Panc1 (cell line): Measurements from ENCODE around the gene CPA5. TPM values are rescaled to one million over a fixed set of nuclear protein-coding genes. Genes with fewer than 3 reads are reported as not detected.

Experiments used
- ATAC-seq: fragments of 200-7000 bp; cut with Tn5 transposase; 2 replicates; pipeline ENCODE4 v1.9.1; 2020; ENCODE audit warnings: mild to moderate bottlenecking, moderate library complexity
- BruUV-seq: library from RNA; stranded (reverse); fragments of 400-500 nt; replicated peaks from 2 replicates; lab custom pipeline; 2021; lab: Mats Ljungman, UMichigan
- CTCF ChIA-PET: fragments of 300-600 bp; sonication (Branson Sonifier 250); formaldehyde crosslinking; loops from one replicate; lab custom pipeline; 2022; ENCODE audit warnings: antibody characterized with exemption; lab: Charles Lee
- POLR2A ChIA-PET: fragments of 300-600 bp; sonication (Branson Sonifier 250); formaldehyde crosslinking; loops from one replicate; lab custom pipeline; 2022; ENCODE audit warnings: antibody characterized with exemption; lab: Charles Lee
- DNase-seq: peaks from one replicate; pipeline ENCODE4 v3.0.0-alpha.2; 2010; ENCODE audit warnings: low read depth, low spot score
- H3K27ac ChIP-seq: 2 replicates; pipeline ENCODE4 v1.5.1; 2011; ENCODE audit warnings: mild to moderate bottlenecking, low read length, inconsistent platforms
- H3K27me3 ChIP-seq: fragments of 200-500 bp; sonication (Bioruptor generic); 2 replicates; pipeline ENCODE4 v1.6.0; 2014; ENCODE audit warnings: low read length, inconsistent platforms; ENCODE audit not compliant: control insufficient read depth, insufficient read depth
- H3K36me3 ChIP-seq: fragments of 200-500 bp; sonication (Bioruptor generic); 2 replicates; pipeline ENCODE4 v1.5.1; 2014; ENCODE audit warnings: inconsistent platforms, mild to moderate bottlenecking, low read length, moderate library complexity; ENCODE audit not compliant: control insufficient read depth, insufficient read depth
- H3K4me1 ChIP-seq: 2 replicates; pipeline ENCODE4 v1.5.1; 2011; ENCODE audit warnings: inconsistent platforms, mild to moderate bottlenecking, low read length, moderate library complexity; ENCODE audit not compliant: control insufficient read depth, insufficient read depth
- H3K4me3 ChIP-seq, 2 experiments: 2 replicates each; pipeline ENCODE4 v1.5.1; 2011 to 2012; ENCODE audit warnings: low read depth in 2 of 2, low read length in 2 of 2, mild to moderate bottlenecking in 2 of 2, inconsistent platforms in 1 of 2, moderate library complexity in 1 of 2
- H3K9me3 ChIP-seq: fragments of 200-500 bp; sonication (Bioruptor generic); 2 replicates; pipeline ENCODE4 v1.5.1; 2014; ENCODE audit warnings: low read depth, mild to moderate bottlenecking, inconsistent platforms, low read length, moderate library complexity; ENCODE audit not compliant: control insufficient read depth, insufficient read depth
- CTCF ChIP-seq: fragments of 450-650 bp; IDR thresholded peaks from 2 replicates; pipeline ENCODE4 v1.5.1; 2017; ENCODE audit warnings: mild to moderate bottlenecking
- POLR2AphosphoS5 ChIP-seq: IDR thresholded peaks from 2 replicates; pipeline ENCODE4 v1.6.1; 2012; ENCODE audit warnings: mild to moderate bottlenecking, low read depth, low read length, moderate library complexity
- REST ChIP-seq, 2 experiments: IDR thresholded peaks; 2 replicates each; pipeline ENCODE4 v1.6.1; 2011 to 2012; ENCODE audit warnings: low read depth in 2 of 2, control low read depth in 1 of 2, low read length in 1 of 2, mild to moderate bottlenecking in 1 of 2, moderate library complexity in 1 of 2; ENCODE audit not compliant: insufficient read depth in 1 of 2
- SIN3A ChIP-seq: IDR thresholded peaks from 2 replicates; pipeline ENCODE4 v1.6.1; 2012; ENCODE audit warnings: low read depth, mild to moderate bottlenecking, low read length, moderate library complexity, borderline replicate concordance; ENCODE audit not compliant: insufficient read depth
- TCF7L2 ChIP-seq: IDR thresholded peaks from 2 replicates; pipeline ENCODE4 v1.6.1; 2011; ENCODE audit warnings: mild to moderate bottlenecking, low read depth, low read length, inconsistent platforms
- in situ Hi-C: cut with HindIII; loops from 2 replicates; pipeline ENCODE4 v1.10.0; 2016; ENCODE audit warnings: low sequenced_read_pairs, low pct_unique_long_range_greater_than_20kb
- intact Hi-C: fragments of 100-400 bp; cut with micrococcal nuclease; formaldehyde crosslinking; loops from one replicate; pipeline ENCODE4 v1.10.0; 2022; ENCODE audit not compliant: unreplicated experiment
- total RNA-seq: library from RNA; stranded (reverse); gene quantifications from one replicate; pipeline ENCODE4 v1.2.1, GENCODE V29; 2021; ENCODE audit not compliant: unreplicated experiment

Gene CPA5
- total RNA-seq, 1 experiment from 2014 or later = not detected

DNA sequence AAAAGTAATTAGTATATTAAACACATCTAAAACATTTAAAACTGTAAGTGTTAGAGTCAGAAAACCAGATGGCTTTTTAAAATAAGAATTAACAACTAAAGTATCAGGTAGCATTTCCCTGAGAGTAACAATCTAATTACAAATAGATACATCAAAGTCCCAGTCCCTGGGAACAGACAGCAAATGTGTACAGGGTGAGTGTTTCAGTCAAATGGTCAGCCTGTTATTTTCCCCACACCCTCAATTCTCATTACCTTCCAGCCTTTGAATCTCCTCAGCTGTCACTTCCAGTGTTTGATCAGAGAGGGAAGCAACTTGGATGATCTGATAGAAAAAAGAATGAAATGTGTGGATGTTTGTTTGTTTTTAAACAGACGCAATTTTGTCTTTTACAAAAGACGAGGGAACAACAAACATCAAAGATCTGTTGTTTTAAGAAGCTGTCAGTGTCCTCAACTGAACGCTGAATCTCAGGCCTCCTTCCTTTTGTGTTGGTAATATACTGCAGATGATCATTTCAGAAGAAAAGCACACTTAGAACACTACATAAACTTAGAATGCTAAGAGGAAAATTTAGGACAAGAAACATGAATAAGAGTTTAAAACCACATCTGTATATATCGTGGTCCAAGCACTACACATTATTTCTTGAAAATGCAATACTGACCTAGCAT lies 66.4 kb downstream of the CPA5 start:
- no peak for TF ChIP-seq TCF7L2
- no peak for TF ChIP-seq POLR2AphosphoS5
- TF ChIP-seq CTCF = no peak
- TF ChIP-seq REST (IDR thresholded peaks at IDR 0.05; ENCODE audit: insufficient read depth in 1 of 2, low read depth in 2 of 2, low read length in 1 of 2) = no peak
- no peak for TF ChIP-seq SIN3A
- Histone ChIP-seq H3K27ac (no peak overlapping the region), H3K36me3 (no peaks in the 10 kb centered on the region), H3K9me3 (no peaks in the 10 kb centered on the region), H3K27me3 (no peaks in the 10 kb centered on the region), H3K4me1 (no peaks in the 10 kb centered on the region), H3K4me3 (no peak overlapping the region)
- intact Hi-C loops = no loop called here
- BruUV-seq = no TSS peak
- no peak for ATAC-seq
- ChIA-PET CTCF (no interaction called here), POLR2A (no interaction called here)
- DNase-seq = no peak
- in situ Hi-C loops = no loop called here

DNA sequence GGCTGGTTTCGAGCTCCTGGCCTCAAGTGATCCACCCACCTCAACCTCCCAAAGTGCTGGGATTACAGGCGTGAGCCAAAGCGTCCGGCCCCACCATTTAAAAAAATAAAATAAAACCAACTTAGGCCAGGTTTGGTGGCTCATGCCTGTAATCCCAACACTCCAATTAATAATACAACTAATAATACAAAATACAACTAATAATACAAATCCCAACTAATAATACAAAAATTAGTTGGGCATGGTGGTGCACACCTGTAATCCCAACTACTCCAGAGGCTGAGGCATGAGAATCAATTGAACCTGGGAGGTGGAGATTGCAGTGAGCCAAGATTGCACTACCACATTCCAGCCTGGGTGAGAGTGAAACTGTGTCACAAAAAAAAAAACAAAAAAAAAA lies 68.6 kb downstream of the CPA5 start:
- intact Hi-C loops = no loop called here

More for the DNA sequence above, 68.6 kb downstream of the CPA5 start:
- Histone ChIP-seq H3K27me3 (no peaks in the 10 kb centered on the region), H3K27ac (no peak overlapping the region), H3K9me3 (no peaks in the 10 kb centered on the region), H3K36me3 (no peaks in the 10 kb centered on the region), H3K4me3 (no peak overlapping the region), H3K4me1 (no peaks in the 10 kb centered on the region)
- ChIA-PET CTCF (no interaction called here), POLR2A (interaction anchor here (0.7 kb wide), 1 partner anchor 171 kb away, joined by 6 read pairs; no protein-coding TSS in a partner anchor)
- in situ Hi-C loops = no loop called here
- BruUV-seq = no TSS peak
- DNase-seq = no peak
- no peak for ATAC-seq
- TF ChIP-seq SIN3A (no peak), REST (IDR thresholded peaks at IDR 0.05; ENCODE audit: insufficient read depth in 1 of 2, low read depth in 2 of 2, low read length in 1 of 2) (no peak), CTCF (no peak), TCF7L2 (no peak), POLR2AphosphoS5 (no peak)
